H54 (cell line): ENCODE data around the gene FGD6.
"Not testable (repeated sequence)": the region's sequence is repeated elsewhere in the genome, so short reads cannot be mapped to it uniquely, and the experiment has no call there.

ENCODE experiments used
- DNase-seq: peaks from one replicate; pipeline ENCODE4 v3.0.0; 2011; ENCODE audit warnings: low spot score, mixed read lengths; ENCODE audit not compliant: insufficient read length
- FAIRE-seq: peaks from 3 replicates; lab custom pipeline; 2011; peaks lifted over from hg19 to GRCh38; lab: Jason Lieb, UNC
- POLR2A ChIP-seq: IDR thresholded peaks from 2 replicates; pipeline ENCODE4 v1.6.1; 2011; ENCODE audit warnings: low read depth, mild to moderate bottlenecking, low read length

The FGD6 gene

GRCh38 chr12:95100264-95101190 is 116.7 kb downstream of the FGD6 start:
- TF ChIP-seq POLR2A, result no peak
- DNase-seq, result no peak
- FAIRE-seq, result no peak

GRCh38 chr12:95099270-95099790 is 117.9 kb downstream of the FGD6 start:
- DNase-seq, result no peak
- no peak for TF ChIP-seq POLR2A
- FAIRE-seq, result no peak

- FAIRE-seq, result no peak
- DNase-seq, result no peak
- no peak for TF ChIP-seq POLR2A
These were observed 120.4 kb downstream of the FGD6 start for GRCh38 chr12:95096852-95097251.

GRCh38 chr12:95096378-95096777 is 120.9 kb downstream of the FGD6 start:
- no peak for DNase-seq
- no peak for TF ChIP-seq POLR2A
- no peak for FAIRE-seq

- FAIRE-seq, DNase-seq: not testable (repeated sequence)
These were observed 121.4 kb downstream of the FGD6 start for GRCh38 chr12:95095866-95096265.

- FAIRE-seq, result no peak
- no peak for TF ChIP-seq POLR2A
- DNase-seq, result no peak
These were observed 127.8 kb downstream of the FGD6 start for GRCh38 chr12:95089462-95089861.

GRCh38 chr12:95088379-95088778 is 128.9 kb downstream of the FGD6 start:
- DNase-seq, result no peak
- no peak for FAIRE-seq
- no peak for TF ChIP-seq POLR2A

- FAIRE-seq (no peak), DNase-seq (no peak)
These were observed 131.7 kb downstream of the FGD6 start for GRCh38 chr12:95085612-95086011.

GRCh38 chr12:95083938-95084337 is 133.3 kb downstream of the FGD6 start:
- no peak for TF ChIP-seq POLR2A
- peak; percentile 96 for FAIRE-seq
- peak; percentile 10 for DNase-seq

More at GRCh38 chr12:95085612-95086011, 131.7 kb downstream of the FGD6 start:
- no peak for TF ChIP-seq POLR2A

GRCh38 chr12:95083471-95083870 is 133.8 kb downstream of the FGD6 start:
- no peak for TF ChIP-seq POLR2A
- FAIRE-seq, result no peak

GRCh38 chr12:95077341-95077740 is 139.9 kb downstream of the FGD6 start:
- no peak for FAIRE-seq
- TF ChIP-seq POLR2A, result no peak
- DNase-seq, result no peak

More at GRCh38 chr12:95083471-95083870, 133.8 kb downstream of the FGD6 start:
- DNase-seq, result no peak

- no peak for FAIRE-seq
- no peak for DNase-seq
- no peak for TF ChIP-seq POLR2A
These were observed 142.5 kb downstream of the FGD6 start for GRCh38 chr12:95074766-95075165.

GRCh38 chr12:95073698-95074520 is 143.4 kb downstream of the FGD6 start:
- FAIRE-seq, result no peak
- DNase-seq, result no peak
- TF ChIP-seq POLR2A, result no peak
